HEK293 (cell line): ENCODE results near the gene NISCH.

Experiments used
- CTCF ChIA-PET: fragments of 350-600 bp; formaldehyde crosslinking; extraction: SDS; loops from one replicate; lab custom pipeline; 2021; ENCODE audit warnings: antibody characterized with exemption; lab: Yijun Ruan, JAX
- POLR2A ChIA-PET: fragments of 300-600 bp; formaldehyde crosslinking; extraction: SDS; loops from one replicate; lab custom pipeline; 2020; ENCODE audit warnings: antibody characterized with exemption, inconsistent platforms; lab: Yijun Ruan, JAX
- H3K27ac ChIP-seq: fragments of 200-500 bp; sonication (Bioruptor generic); 2 replicates; pipeline ENCODE4 v1.5.1; 2014; ENCODE audit warnings: low read depth, low read length, control low read depth, inconsistent platforms; ENCODE audit errors: extremely low read depth
- H3K36me3 ChIP-seq, 2 experiments: fragments of 200-500 bp in 1 of 2; sonication (Bioruptor generic) in 1 of 2; 1 replicate in 1 of 2; 2 replicates in 1 of 2; pipeline ENCODE4 v1.5.1; 2014 to 2017; ENCODE audit warnings: inconsistent platforms in 2 of 2, low read length in 2 of 2; ENCODE audit not compliant: control insufficient read depth in 2 of 2, insufficient read depth in 1 of 2
- H3K4me1 ChIP-seq: fragments of 200-500 bp; sonication (Bioruptor generic); 2 replicates; pipeline ENCODE4 v1.5.1; 2014; ENCODE audit warnings: mild to moderate bottlenecking, low read length, inconsistent platforms; ENCODE audit not compliant: control insufficient read depth, insufficient read depth
- H3K4me3 ChIP-seq: 2 replicates; pipeline ENCODE4 v1.5.1; 2011; ENCODE audit warnings: low read depth, mild to moderate bottlenecking, control low read depth, low read length, moderate library complexity
- H3K9me3 ChIP-seq: fragments of 200-500 bp; sonication (Bioruptor generic); 2 replicates; pipeline ENCODE4 v1.5.1; 2014; ENCODE audit warnings: low read depth, low read length, inconsistent platforms; ENCODE audit not compliant: control insufficient read depth, insufficient read depth
- BCL11A ChIP-seq: fragments of 450-650 bp; formaldehyde crosslinking; IDR thresholded peaks from 2 replicates; pipeline ENCODE4 v1.5.1; 2016; ENCODE audit warnings: low read depth, missing biosample characterization, missing genetic modification characterization
- INSM2 ChIP-seq: fragments of 450-650 bp; formaldehyde crosslinking; IDR thresholded peaks from 2 replicates; pipeline ENCODE4 v1.5.1; 2016; ENCODE audit warnings: missing biosample characterization, missing genetic modification characterization
- SP2 ChIP-seq: fragments of 450-650 bp; formaldehyde crosslinking; IDR thresholded peaks from 2 replicates; pipeline ENCODE4 v1.5.1; 2016; ENCODE audit warnings: missing biosample characterization, missing genetic modification characterization
- ZBTB10 ChIP-seq: fragments of 450-650 bp; formaldehyde crosslinking; IDR thresholded peaks from 2 replicates; pipeline ENCODE4 v1.5.1; 2016; ENCODE audit warnings: missing biosample characterization, missing genetic modification characterization
- ZBTB20 ChIP-seq: fragments of 450-650 bp; formaldehyde crosslinking; IDR thresholded peaks from 2 replicates; pipeline ENCODE4 v1.5.1; 2016; ENCODE audit warnings: missing biosample characterization, missing genetic modification characterization
- ZBTB26 ChIP-seq: fragments of 450-650 bp; formaldehyde crosslinking; optimal IDR thresholded peaks from 2 replicates; pipeline ENCODE3; 2016; ENCODE audit warnings: missing biosample characterization, mild to moderate bottlenecking, missing genetic modification characterization
- ZBTB8A ChIP-seq: fragments of 450-650 bp; formaldehyde crosslinking; IDR thresholded peaks from 2 replicates; pipeline ENCODE4 v1.5.1; 2016; ENCODE audit warnings: missing biosample characterization, missing genetic modification characterization
- ZFHX2 ChIP-seq: fragments of 450-650 bp; formaldehyde crosslinking; conservative IDR thresholded peaks from 2 replicates; pipeline ENCODE4 v1.5.1; 2016; ENCODE audit warnings: missing biosample characterization, missing genetic modification characterization
- ZFP41 ChIP-seq: fragments of 450-650 bp; formaldehyde crosslinking; IDR thresholded peaks from 2 replicates; pipeline ENCODE4 v1.5.1; 2016; ENCODE audit warnings: missing biosample characterization, missing genetic modification characterization, borderline replicate concordance
- ZNF138 ChIP-seq: fragments of 450-650 bp; formaldehyde crosslinking; IDR thresholded peaks from 2 replicates; pipeline ENCODE4 v1.5.1; 2016; ENCODE audit warnings: missing biosample characterization, missing genetic modification characterization, borderline replicate concordance
- ZNF140 ChIP-seq: fragments of 450-650 bp; formaldehyde crosslinking; IDR thresholded peaks from 2 replicates; pipeline ENCODE4 v1.5.1; 2016; ENCODE audit warnings: missing biosample characterization, missing genetic modification characterization
- ZNF202 ChIP-seq: fragments of 450-650 bp; formaldehyde crosslinking; IDR thresholded peaks from 2 replicates; pipeline ENCODE4 v1.5.1; 2016; ENCODE audit warnings: missing biosample characterization, missing genetic modification characterization, borderline replicate concordance
- ZNF335 ChIP-seq: fragments of 450-650 bp; formaldehyde crosslinking; conservative IDR thresholded peaks from 2 replicates; pipeline ENCODE4 v1.5.1; 2016; ENCODE audit warnings: missing biosample characterization, missing genetic modification characterization
- ZNF501 ChIP-seq: fragments of 450-650 bp; formaldehyde crosslinking; IDR thresholded peaks from 2 replicates; pipeline ENCODE4 v1.5.1; 2016; ENCODE audit warnings: missing biosample characterization, missing genetic modification characterization
- ZNF510 ChIP-seq: fragments of 450-650 bp; formaldehyde crosslinking; IDR thresholded peaks from 2 replicates; pipeline ENCODE4 v1.5.1; 2018; ENCODE audit warnings: mild to moderate bottlenecking, missing genetic modification characterization, missing biosample characterization; ENCODE audit not compliant: insufficient replicate concordance
- ZNF514 ChIP-seq: fragments of 450-650 bp; formaldehyde crosslinking; IDR thresholded peaks from 2 replicates; pipeline ENCODE4 v1.5.1; 2016; ENCODE audit warnings: missing biosample characterization, missing genetic modification characterization
- ZNF549 ChIP-seq: fragments of 450-650 bp; IDR thresholded peaks from 2 replicates; pipeline ENCODE4 v1.5.1; 2018; ENCODE audit warnings: missing biosample characterization, missing genetic modification characterization, mild to moderate bottlenecking, inconsistent platforms, moderate library complexity
- ZNF621 ChIP-seq: fragments of 450-650 bp; formaldehyde crosslinking; IDR thresholded peaks from 2 replicates; pipeline ENCODE4 v1.5.1; 2017; ENCODE audit warnings: missing biosample characterization, missing genetic modification characterization
- ZNF623 ChIP-seq: fragments of 450-650 bp; formaldehyde crosslinking; IDR thresholded peaks from 2 replicates; pipeline ENCODE4 v1.5.1; 2016; ENCODE audit warnings: missing biosample characterization, missing genetic modification characterization
- ZNF670 ChIP-seq: fragments of 450-650 bp; formaldehyde crosslinking; IDR thresholded peaks from 2 replicates; pipeline ENCODE4 v1.5.1; 2016; ENCODE audit warnings: missing biosample characterization, missing genetic modification characterization, low read depth
- ZNF776 ChIP-seq: fragments of 450-650 bp; formaldehyde crosslinking; IDR thresholded peaks from 2 replicates; pipeline ENCODE4 v1.5.0; 2017; ENCODE audit warnings: missing biosample characterization, missing genetic modification characterization, borderline replicate concordance
- ZSCAN16 ChIP-seq: fragments of 450-650 bp; formaldehyde crosslinking; IDR thresholded peaks from 2 replicates; pipeline ENCODE4 v1.5.1; 2016; ENCODE audit warnings: missing biosample characterization, missing genetic modification characterization
- TF ChIP-seq, protein P1 (sequence below): fragments of 450-650 bp; formaldehyde crosslinking; IDR thresholded peaks from 2 replicates; pipeline ENCODE4 v1.5.1; 2016; ENCODE audit warnings: missing biosample characterization, missing genetic modification characterization

Gene NISCH

GRCh38 chr3:52534281-52535183, 79.1 kb downstream of the NISCH start:
- no peak for TF ChIP-seq ZNF140 (tag by site-specific recombination)
- no peak for TF ChIP-seq ZFP41 (tag by site-specific recombination)
- no peak for TF ChIP-seq ZNF776 (tag by site-specific recombination)
- TF ChIP-seq, protein P1, sequence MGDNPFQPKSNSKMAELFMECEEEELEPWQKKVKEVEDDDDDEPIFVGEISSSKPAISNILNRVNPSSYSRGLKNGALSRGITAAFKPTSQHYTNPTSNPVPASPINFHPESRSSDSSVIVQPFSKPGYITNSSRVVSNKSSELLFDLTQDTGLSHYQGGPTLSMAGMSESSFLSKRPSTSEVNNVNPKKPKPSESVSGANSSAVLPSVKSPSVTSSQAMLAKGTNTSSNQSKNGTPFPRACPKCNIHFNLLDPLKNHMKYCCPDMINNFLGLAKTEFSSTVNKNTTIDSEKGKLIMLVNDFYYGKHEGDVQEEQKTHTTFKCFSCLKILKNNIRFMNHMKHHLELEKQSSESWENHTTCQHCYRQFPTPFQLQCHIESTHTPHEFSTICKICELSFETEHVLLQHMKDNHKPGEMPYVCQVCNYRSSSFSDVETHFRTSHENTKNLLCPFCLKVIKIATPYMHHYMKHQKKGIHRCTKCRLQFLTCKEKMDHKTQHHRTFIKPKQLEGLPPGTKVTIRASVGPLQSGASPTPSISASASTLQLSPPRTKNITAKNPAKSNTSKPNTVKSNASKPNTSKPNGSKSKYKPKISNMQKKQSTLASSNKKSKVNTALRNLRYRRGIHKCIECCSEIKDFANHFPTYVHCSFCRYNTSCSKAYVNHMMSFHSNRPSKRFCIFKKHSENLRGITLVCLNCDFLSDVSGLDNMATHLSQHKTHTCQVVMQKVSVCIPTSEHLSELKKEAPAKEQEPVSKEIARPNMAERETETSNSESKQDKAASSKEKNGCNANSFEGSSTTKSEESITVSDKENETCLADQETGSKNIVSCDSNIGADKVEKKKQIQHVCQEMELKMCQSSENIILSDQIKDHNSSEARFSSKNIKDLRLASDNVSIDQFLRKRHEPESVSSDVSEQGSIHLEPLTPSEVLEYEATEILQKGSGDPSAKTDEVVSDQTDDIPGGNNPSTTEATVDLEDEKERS: no peak
- no peak for TF ChIP-seq ZNF670 (tag by site-specific recombination)
- TF ChIP-seq BCL11A (tag by site-specific recombination): no peak
- TF ChIP-seq ZNF514 (tag by site-specific recombination): no peak
- TF ChIP-seq ZNF202: no peak
- TF ChIP-seq ZNF623 (tag by site-specific recombination): no peak
- TF ChIP-seq INSM2 (tag by site-specific recombination): no peak
- TF ChIP-seq ZBTB26 (tag by site-specific recombination): peak; percentile 22
- no peak for TF ChIP-seq ZNF549 (tag by site-specific recombination)
- no peak for TF ChIP-seq ZSCAN16 (tag by site-specific recombination)
- TF ChIP-seq SP2 (tag by site-specific recombination): peak; percentile 27; the same call in 1 of the 2 replicates
- TF ChIP-seq ZFHX2: peak; percentile 30; the same call in 1 of the 2 replicates
- peak; percentile 3; the same call in 1 of the 2 replicates for TF ChIP-seq ZBTB8A (tag by site-specific recombination)
- TF ChIP-seq ZBTB10 (tag by site-specific recombination): no peak; the same call in 1 of the 2 replicates
- 0 out of 2 replicates have a peak, but pooled peaks have one; percentile 27 for TF ChIP-seq ZBTB20 (tag by site-specific recombination)
- no peak for TF ChIP-seq ZNF138 (tag by site-specific recombination)
- TF ChIP-seq ZNF621 (tag by site-specific recombination): no peak
- TF ChIP-seq ZNF501 (tag by site-specific recombination): no peak
- no peak for TF ChIP-seq ZNF510 (tag by site-specific recombination)
- peak; percentile 53; the same call in 1 of the 2 replicates for TF ChIP-seq ZNF335 (tag by site-specific recombination)
- Histone ChIP-seq H3K4me1 (peaks cover 4% of the 10 kb centered on the region; the same call in 1 of the 2 replicates), H3K27ac (peak overlapping the region; percentile 21; the same call in 1 of the 2 replicates), H3K36me3 (peaks cover 0 to 38% of the 10 kb centered on the region in 2 experiments; a peak in 1 of 3 replicates), H3K4me3 (peak overlapping the region; percentile 38), H3K9me3 (no peaks in the 10 kb centered on the region)
- ChIA-PET CTCF (interaction anchor here (0.6 kb wide), 1 partner anchor 25 kb away, joined by 3 read pairs; no protein-coding TSS in a partner anchor), POLR2A (no interaction called here)
